Measurements from ENCODE around the gene NUTM2G. TPM values are rescaled to one million over a fixed set of nuclear protein-coding genes. Genes with fewer than 3 reads are reported as not detected.

The NUTM2G gene
- total and polyA plus RNA-seq, 2 of the 4 experiments (the other 2 are of a cell fraction), result not detected

GRCh38 chr9:96888591-96888990 lies 40.1 kb upstream of the NUTM2G start:
- Histone ChIP-seq H3K18ac (ENCODE audit: low read depth, low read length) (no peak overlapping the region), H3K4me1 (ENCODE audit: control insufficient read depth, insufficient read depth, low read length) (peaks cover 5% of the 10 kb centered on the region), H2BK15ac (ENCODE audit: low read depth, low read length) (no peak overlapping the region), H2BK120ac (ENCODE audit: low read depth, low read length) (no peak overlapping the region), H3K23ac (ENCODE audit: low read depth, low read length) (no peak overlapping the region), H4K91ac (ENCODE audit: insufficient read depth, low read depth, low read length) (no peak overlapping the region), H2AK9ac (replicated peaks; ENCODE audit: low read depth, low read length, poor library complexity) (no peak overlapping the region), H3K9me1 (ENCODE audit: insufficient read depth, low read length) (peaks cover 12% of the 10 kb centered on the region), H3K9me3 (ENCODE audit: control insufficient read depth, insufficient read depth, low read length) (no peaks in the 10 kb centered on the region), H4K5ac (ENCODE audit: low read depth, low read length) (no peak overlapping the region), H3K4me3 (ENCODE audit: insufficient read depth, low read depth, low read length) (no peak overlapping the region), H3K56ac (ENCODE audit: extremely low read depth, insufficient read depth, low read length) (no peak overlapping the region), H4K8ac (ENCODE audit: low read depth in 2 of 2, low read length in 2 of 2) (no peak overlapping the region), H3K14ac (replicated peaks; ENCODE audit: low read depth, low read length) (no peak overlapping the region), H3K9ac (ENCODE audit: low read depth, low read length) (no peak overlapping the region), H3K36me3 (ENCODE audit: control insufficient read depth, insufficient read depth, low read length) (peaks cover 7% of the 10 kb centered on the region), H3K27me3 (ENCODE audit: control insufficient read depth, insufficient read depth, low read length) (no peaks in the 10 kb centered on the region), H3K79me1 (ENCODE audit: low read depth in 1 of 2, low read length in 2 of 2) (0 out of 4 replicates have a peak, but pooled peaks cover 0 to 4% of the 10 kb centered on the region in 2 experiments), H4K20me1 (ENCODE audit: insufficient read depth, low read length) (no peaks in the 10 kb centered on the region), H2BK5ac (ENCODE audit: low read depth, low read length, poor library complexity, severe bottlenecking) (no peak overlapping the region), H3K27ac (ENCODE audit: insufficient read depth, low read length) (no peak overlapping the region), H2BK20ac (ENCODE audit: low read depth, low read length) (no peak overlapping the region), H3K4me2 (ENCODE audit: low read depth, low read length) (no peak overlapping the region), H3K4ac (ENCODE audit: low read depth, low read length) (no peak overlapping the region), H2AK5ac (ENCODE audit: low read depth, low read length) (no peak overlapping the region), H2AFZ (replicated peaks; ENCODE audit: low read length, poor library complexity) (no peak overlapping the region)
- no peak for ATAC-seq (ENCODE audit: low read depth)
- in situ Hi-C loops (cut with MboI; ENCODE audit: low sequenced_read_pairs), result no loop called here
- no TSS peak for BruUV-seq (replicated peaks)
- WGBS, 2 experiments (ENCODE audit: extremely low coverage in 2 of 2, insufficient read length in 1 of 2), result 94% methylated on average over 2 of the region's 4 CpGs; no CpG with 5 or more reads in 1 of the 2 experiments
- dilution Hi-C loops (cut with HindIII; ENCODE audit: low sequenced_read_pairs, unreplicated experiment), result no loop called here
- TF ChIP-seq SMC3 (IDR thresholded peaks at IDR 0.05; ENCODE audit: low read depth, low read length), result no peak
- no peak for TF ChIP-seq BHLHE40 (IDR thresholded peaks at IDR 0.05; ENCODE audit: low read depth, low read length)
- no peak for TF ChIP-seq MXI1 (IDR thresholded peaks at IDR 0.05; ENCODE audit: borderline replicate concordance, low read depth, low read length)
- no peak for TF ChIP-seq FOS (IDR thresholded peaks at IDR 0.05; ENCODE audit: low read depth, low read length)
- no peak for TF ChIP-seq POLR2A (IDR thresholded peaks at IDR 0.05; ENCODE audit: low read depth, low read length)
- TF ChIP-seq CHD1 (IDR thresholded peaks at IDR 0.05; ENCODE audit: low read depth, low read length), result no peak
- no peak for TF ChIP-seq ELK1 (IDR thresholded peaks at IDR 0.05; ENCODE audit: borderline replicate concordance, low read depth, low read length)
- TF ChIP-seq MAZ (IDR thresholded peaks at IDR 0.05; ENCODE audit: borderline replicate concordance, low read depth, low read length), result no peak
- no peak for TF ChIP-seq USF2 (IDR thresholded peaks at IDR 0.05; ENCODE audit: low read depth, low read length)
- TF ChIP-seq RFX5 (IDR thresholded peaks at IDR 0.05; ENCODE audit: low read depth, low read length), result no peak
- TF ChIP-seq CEBPB (IDR thresholded peaks at IDR 0.05; ENCODE audit: low read depth, low read length), result no peak
- TF ChIP-seq MAFK (IDR thresholded peaks at IDR 0.05; ENCODE audit: low read depth, low read length), result no peak
- TF ChIP-seq NFE2L2 (IDR thresholded peaks at IDR 0.05; ENCODE audit: low read depth, low read length), result no peak
- TF ChIP-seq CTCF (conservative IDR thresholded peaks at IDR 0.05; ENCODE audit: low read depth, low read length), result no peak
- TF ChIP-seq RAD21 (IDR thresholded peaks at IDR 0.05; ENCODE audit: low read length), result no peak
- TF ChIP-seq RCOR1 (IDR thresholded peaks at IDR 0.05; ENCODE audit: insufficient replicate concordance, low read length), result no peak
- no peak for DNase-seq
- intact Hi-C loops (cut with micrococcal nuclease), result no loop called here
- CTCF ChIA-PET, result no interaction called here
- POLR2A ChIA-PET (ENCODE audit: unreplicated experiment), result no interaction called here
